K562 (cell line): ENCODE data around the gene BCL2L12. TPM values are rescaled to one million over a fixed set of nuclear protein-coding genes. Genes with fewer than 3 reads are reported as not detected.

Source experiments
- ADNP ChIP-seq: fragments of 200-800 bp; sonication (Bioruptor generic); IDR thresholded peaks from 2 replicates; pipeline ENCODE4 v1.6.1; 2016; ENCODE audit warnings: missing genetic modification characterization, missing compliant biosample characterization
- CHCHD3 ChIP-seq: fragments of 250-450 bp; sonication (Bioruptor Pico); IDR thresholded peaks from 2 replicates; pipeline ENCODE4 v2.1.2; 2022; ENCODE audit warnings: mild to moderate bottlenecking
- CTBP1 ChIP-seq: fragments of 450-650 bp; IDR thresholded peaks from 2 replicates; pipeline ENCODE4 v1.6.1; 2016; ENCODE audit warnings: borderline replicate concordance
- ELF2 ChIP-seq: fragments of 250-450 bp; sonication (Bioruptor Pico); IDR thresholded peaks from 2 replicates; pipeline ENCODE4 v1.5.0; 2021; ENCODE audit warnings: mild to moderate bottlenecking
- HDAC1 ChIP-seq, 2 experiments: fragments of 450-650 bp; IDR thresholded peaks; 2 replicates each; pipeline ENCODE4 v1.6.1; 2016 to 2017; ENCODE audit warnings: inconsistent platforms in 1 of 2, mild to moderate bottlenecking in 1 of 2, moderate library complexity in 1 of 2
- JUN ChIP-seq, 2 experiments: sonication (generic) in 1 of 2; formaldehyde crosslinking in 1 of 2; IDR thresholded peaks; 2 replicates each; pipeline versions ENCODE4 v1.6.1 to v1.8.0; 2012 to 2022; ENCODE audit warnings: borderline replicate concordance in 2 of 2, mild to moderate bottlenecking in 2 of 2, improper control_type of control experiment in 1 of 2, low read depth in 1 of 2, low read length in 1 of 2, missing genetic modification reagents in 1 of 2
- JUND ChIP-seq, 2 experiments: IDR thresholded peaks; 2 replicates in 1 of 2; 3 replicates in 1 of 2; pipeline ENCODE4 v1.6.1; 2011; ENCODE audit warnings: borderline replicate concordance in 2 of 2, low read depth in 2 of 2, low read length in 2 of 2, improper control_type of control experiment in 1 of 2, missing biosample characterization in 1 of 2, missing genetic modification characterization in 1 of 2, missing genetic modification reagents in 1 of 2
- KAT7 ChIP-seq: sonication (generic); formaldehyde crosslinking; IDR thresholded peaks from 2 replicates; pipeline ENCODE4 v1.8.0; 2022; ENCODE audit warnings: missing genetic modification reagents, mild to moderate bottlenecking, borderline replicate concordance
- MECOM ChIP-seq: fragments of 250-450 bp; sonication (Bioruptor Pico); IDR thresholded peaks from 2 replicates; pipeline ENCODE4 v1.8.0; 2022; ENCODE audit warnings: inconsistent platforms
- MEF2D ChIP-seq: conservative IDR thresholded peaks from 2 replicates; pipeline ENCODE4 v1.6.1; 2016; ENCODE audit warnings: low read depth, missing genetic modification characterization, missing compliant biosample characterization
- NCOA1 ChIP-seq: fragments of 450-650 bp; IDR thresholded peaks from 2 replicates; pipeline ENCODE4 v1.6.1; 2016; ENCODE audit warnings: low read depth
- NFATC3 ChIP-seq: fragments of 450-650 bp; IDR thresholded peaks from 2 replicates; pipeline ENCODE4 v1.6.1; 2017; ENCODE audit warnings: mild to moderate bottlenecking
- POLR2AphosphoS5 ChIP-seq: IDR thresholded peaks from 2 replicates; pipeline ENCODE4 v1.6.1; 2011; ENCODE audit warnings: mild to moderate bottlenecking, low read depth, low read length, moderate library complexity; ENCODE audit not compliant: control insufficient read depth, insufficient read depth
- PRPF4 ChIP-seq: fragments of 200-400 bp; formaldehyde crosslinking; IDR thresholded peaks from one replicate; pipeline ENCODE4 v1.6.1; 2017; ENCODE audit warnings: low read length, low read depth, mild to moderate bottlenecking; ENCODE audit not compliant: insufficient read depth, poor library complexity, severe bottlenecking
- RBM25 ChIP-seq: fragments of 200-400 bp; formaldehyde crosslinking; IDR thresholded peaks from 2 replicates; pipeline ENCODE4 v1.6.1; 2018; ENCODE audit warnings: low read length, low read depth, moderate library complexity; ENCODE audit not compliant: severe bottlenecking
- SIX5 ChIP-seq, 2 experiments: IDR thresholded peaks; 2 replicates each; pipeline ENCODE4 v1.6.1; 2011; ENCODE audit warnings: low read length in 2 of 2, borderline replicate concordance in 1 of 2, low read depth in 1 of 2, mild to moderate bottlenecking in 1 of 2, moderate library complexity in 1 of 2; ENCODE audit not compliant: insufficient read depth in 1 of 2
- SMAD3 ChIP-seq: fragments of 450-650 bp; formaldehyde crosslinking; conservative IDR thresholded peaks from 2 replicates; pipeline ENCODE4 v1.4.0; 2020; ENCODE audit warnings: mild to moderate bottlenecking
- SOX6 ChIP-seq: fragments of 450-650 bp; IDR thresholded peaks from 2 replicates; pipeline ENCODE4 v1.6.1; 2014; ENCODE audit warnings: mild to moderate bottlenecking
- SP1 ChIP-seq: sonication (generic); formaldehyde crosslinking; IDR thresholded peaks from 2 replicates; pipeline ENCODE4 v1.8.1; 2022; ENCODE audit warnings: mild to moderate bottlenecking, missing genetic modification reagents
- TAF9B ChIP-seq: fragments of 450-650 bp; IDR thresholded peaks from 2 replicates; pipeline ENCODE4 v1.6.1; 2018; ENCODE audit warnings: mild to moderate bottlenecking; ENCODE audit not compliant: partially characterized antibody
- TRIM28 ChIP-seq: fragments of 450-650 bp; IDR thresholded peaks from 2 replicates; pipeline ENCODE4 v1.6.1; 2017
- TSC22D4 ChIP-seq: fragments of 450-650 bp; IDR thresholded peaks from 2 replicates; pipeline ENCODE4 v1.6.1; 2016; ENCODE audit warnings: missing genetic modification characterization, missing biosample characterization, control low read depth
- polyA plus RNA-seq, 8 experiments: library from polyadenylated mRNA; depleted of rRNA in 4 of 8; stranded (reverse) in 5 of 8; unstranded in 3 of 8; fragments of >200 nt; fragmentation: Nextera tagmentation in 2 of 8; fragmentation: Illumina TruSeq in 1 of 8; extraction: Ambion mirVana in 2 of 8; extraction: Trizol in 1 of 8; gene quantifications; 2 replicates each; pipeline versions ENCODE4 v1.2.1 to v1.2.3, GENCODE V29; 2011 to 2014; ENCODE audit warnings: inconsistent platforms in 1 of 8, missing spikeins in 1 of 8
- total RNA-seq, 7 experiments: library from RNA; depleted of rRNA in 6 of 7; stranded (reverse); fragments of >200 nt in 6 of 7; fragmentation: Illumina TruSeq in 2 of 7; extraction: Trizol in 2 of 7; gene quantifications; 2 replicates each; pipeline versions ENCODE4 v1.2.1 to v1.2.3, GENCODE V29; 2011 to 2021; ENCODE audit warnings: low replicate concordance in 1 of 7
- TF ChIP-seq, protein P1 (sequence below): fragments of 450-650 bp; formaldehyde crosslinking; IDR thresholded peaks from 2 replicates; pipeline ENCODE4 v1.4.0; 2020; ENCODE audit warnings: mild to moderate bottlenecking
- TF ChIP-seq, protein P2 (sequence below), 2 experiments: fragments of 450-650 bp in 1 of 2; IDR thresholded peaks; 2 replicates each; pipeline ENCODE4 v1.6.1; 2011 to 2017; ENCODE audit warnings: low read depth in 2 of 2, antibody characterized with exemption in 1 of 2, borderline replicate concordance in 1 of 2, low read length in 1 of 2, mild to moderate bottlenecking in 1 of 2, mixed read lengths in 1 of 2; ENCODE audit not compliant: control insufficient read depth in 1 of 2

Gene BCL2L12
- total and polyA plus RNA-seq, 9 of the 15 experiments (the other 6 are each of a cell fraction or from before 2014, with no cell fraction given): 7.4 to 263 (median 81.2) TPM

DNA sequence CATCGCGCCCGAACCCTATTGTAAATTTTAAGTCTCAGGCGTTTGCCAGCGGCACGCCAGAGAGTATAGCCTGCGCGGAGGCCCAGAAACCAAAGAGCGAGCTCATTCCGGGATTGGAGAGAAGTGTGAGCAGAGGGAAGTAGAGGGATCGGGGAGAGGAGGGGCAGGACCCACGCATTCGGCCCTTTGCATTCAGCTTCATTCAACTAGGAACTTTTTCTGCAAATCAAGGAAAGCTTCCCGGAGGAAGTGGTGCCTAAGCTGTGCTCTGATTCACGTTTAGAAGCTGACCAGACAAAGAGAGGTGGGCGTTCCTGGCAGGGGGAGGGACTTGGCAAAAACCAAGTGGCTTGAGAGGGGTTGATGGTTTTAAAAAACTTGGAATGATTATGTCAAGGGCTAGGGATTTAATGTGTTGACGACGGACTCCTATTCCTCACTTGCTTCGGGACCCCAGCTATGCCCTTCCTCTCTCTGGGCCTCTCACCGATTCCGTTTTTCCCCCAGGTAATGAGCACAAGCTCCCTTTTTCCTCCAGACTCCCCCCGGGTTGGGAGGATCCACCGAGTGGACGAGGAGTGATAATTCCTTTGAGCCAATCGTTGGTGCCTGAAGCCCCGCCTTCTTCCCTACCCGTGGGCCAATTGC lies 10.5 kb downstream of the BCL2L12 start (continued):
- TF ChIP-seq TSC22D4 (tag) (no peak), RBM25 (peak; percentile 89), PRPF4 (no peak), CHCHD3 (CRISPR knock-in tag) (no peak), SOX6 (peak; percentile 47; the same call in 1 of the 2 replicates), TAF9B (peak; percentile 90), MEF2D (no peak), ELF2 (CRISPR knock-in tag) (no peak), MECOM (CRISPR knock-in tag) (no peak), TRIM28 (0 out of 2 replicates have a peak, but pooled peaks have one; percentile 56), JUND (IDR thresholded peaks at IDR 0.05; ENCODE audit: borderline replicate concordance, low read depth, low read length) (peak; percentile 95), JUND (tag; IDR thresholded peaks at IDR 0.05; ENCODE audit: borderline replicate concordance, low read depth, low read length) (peak; percentile 80; the same call in 2 of the 3 replicates), SMAD3 (CRISPR knock-in tag) (no peak), NCOA1 (peak; percentile 55; the same call in 1 of the 2 replicates), HDAC1 (IDR thresholded peaks at IDR 0.05) (peak in 1 of 2 experiments; percentile 78; a peak in 2 of 4 replicates), CTBP1 (no peak), ADNP (tag) (peak; percentile 98), KAT7 (CRISPR knock-in tag) (peak; percentile 86; the same call in 1 of the 2 replicates), JUN (IDR thresholded peaks at IDR 0.05; ENCODE audit: borderline replicate concordance, low read depth, low read length) (0 out of 2 replicates have a peak, but pooled peaks have one; percentile 19), JUN (CRISPR knock-in tag; IDR thresholded peaks at IDR 0.05; ENCODE audit: borderline replicate concordance) (0 out of 2 replicates have a peak, but pooled peaks have one; percentile 37), POLR2AphosphoS5 (peak; percentile 80), SP1 (CRISPR knock-in tag) (peak; percentile 97; the same call in 1 of the 2 replicates), SIX5 (IDR thresholded peaks at IDR 0.05; ENCODE audit: borderline replicate concordance in 1 of 2, insufficient read depth in 1 of 2, low read depth in 1 of 2, low read length in 2 of 2) (peak; percentile 24 to 35; a peak in 3 of 4 replicates), NFATC3 (peak; percentile 42; the same call in 1 of the 2 replicates)
- TF ChIP-seq, protein P1, sequence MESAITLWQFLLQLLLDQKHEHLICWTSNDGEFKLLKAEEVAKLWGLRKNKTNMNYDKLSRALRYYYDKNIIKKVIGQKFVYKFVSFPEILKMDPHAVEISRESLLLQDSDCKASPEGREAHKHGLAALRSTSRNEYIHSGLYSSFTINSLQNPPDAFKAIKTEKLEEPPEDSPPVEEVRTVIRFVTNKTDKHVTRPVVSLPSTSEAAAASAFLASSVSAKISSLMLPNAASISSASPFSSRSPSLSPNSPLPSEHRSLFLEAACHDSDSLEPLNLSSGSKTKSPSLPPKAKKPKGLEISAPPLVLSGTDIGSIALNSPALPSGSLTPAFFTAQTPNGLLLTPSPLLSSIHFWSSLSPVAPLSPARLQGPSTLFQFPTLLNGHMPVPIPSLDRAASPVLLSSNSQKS (CRISPR knock-in tag): no peak
- TF ChIP-seq, protein P2, sequence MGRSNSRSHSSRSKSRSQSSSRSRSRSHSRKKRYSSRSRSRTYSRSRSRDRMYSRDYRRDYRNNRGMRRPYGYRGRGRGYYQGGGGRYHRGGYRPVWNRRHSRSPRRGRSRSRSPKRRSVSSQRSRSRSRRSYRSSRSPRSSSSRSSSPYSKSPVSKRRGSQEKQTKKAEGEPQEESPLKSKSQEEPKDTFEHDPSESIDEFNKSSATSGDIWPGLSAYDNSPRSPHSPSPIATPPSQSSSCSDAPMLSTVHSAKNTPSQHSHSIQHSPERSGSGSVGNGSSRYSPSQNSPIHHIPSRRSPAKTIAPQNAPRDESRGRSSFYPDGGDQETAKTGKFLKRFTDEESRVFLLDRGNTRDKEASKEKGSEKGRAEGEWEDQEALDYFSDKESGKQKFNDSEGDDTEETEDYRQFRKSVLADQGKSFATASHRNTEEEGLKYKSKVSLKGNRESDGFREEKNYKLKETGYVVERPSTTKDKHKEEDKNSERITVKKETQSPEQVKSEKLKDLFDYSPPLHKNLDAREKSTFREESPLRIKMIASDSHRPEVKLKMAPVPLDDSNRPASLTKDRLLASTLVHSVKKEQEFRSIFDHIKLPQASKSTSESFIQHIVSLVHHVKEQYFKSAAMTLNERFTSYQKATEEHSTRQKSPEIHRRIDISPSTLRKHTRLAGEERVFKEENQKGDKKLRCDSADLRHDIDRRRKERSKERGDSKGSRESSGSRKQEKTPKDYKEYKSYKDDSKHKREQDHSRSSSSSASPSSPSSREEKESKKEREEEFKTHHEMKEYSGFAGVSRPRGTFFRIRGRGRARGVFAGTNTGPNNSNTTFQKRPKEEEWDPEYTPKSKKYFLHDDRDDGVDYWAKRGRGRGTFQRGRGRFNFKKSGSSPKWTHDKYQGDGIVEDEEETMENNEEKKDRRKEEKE (IDR thresholded peaks at IDR 0.05; ENCODE audit: borderline replicate concordance in 1 of 2, control insufficient read depth in 1 of 2, low read depth in 2 of 2, low read length in 1 of 2): peak in 1 of 2 experiments; percentile 98; a peak in 2 of 4 replicates
